ENCODE measurements around the gene XRCC5. TPM values are rescaled to one million over a fixed set of nuclear protein-coding genes. Genes with fewer than 3 reads are reported as not detected.

XRCC5 gene
- total RNA-seq, 3 donors from 2014 or later: 169 to 207 (median 175) TPM

- Histone ChIP-seq H3K9me3 (no peaks in the 10 kb centered on the region), H3K4me3 (no peak overlapping the region), H3K36me3 (ENCODE audit: low read depth) (no peaks in the 10 kb centered on the region), H3K4me1 (ENCODE audit: low read depth) (no peaks in the 10 kb centered on the region)
- TF ChIP-seq, protein P1, sequence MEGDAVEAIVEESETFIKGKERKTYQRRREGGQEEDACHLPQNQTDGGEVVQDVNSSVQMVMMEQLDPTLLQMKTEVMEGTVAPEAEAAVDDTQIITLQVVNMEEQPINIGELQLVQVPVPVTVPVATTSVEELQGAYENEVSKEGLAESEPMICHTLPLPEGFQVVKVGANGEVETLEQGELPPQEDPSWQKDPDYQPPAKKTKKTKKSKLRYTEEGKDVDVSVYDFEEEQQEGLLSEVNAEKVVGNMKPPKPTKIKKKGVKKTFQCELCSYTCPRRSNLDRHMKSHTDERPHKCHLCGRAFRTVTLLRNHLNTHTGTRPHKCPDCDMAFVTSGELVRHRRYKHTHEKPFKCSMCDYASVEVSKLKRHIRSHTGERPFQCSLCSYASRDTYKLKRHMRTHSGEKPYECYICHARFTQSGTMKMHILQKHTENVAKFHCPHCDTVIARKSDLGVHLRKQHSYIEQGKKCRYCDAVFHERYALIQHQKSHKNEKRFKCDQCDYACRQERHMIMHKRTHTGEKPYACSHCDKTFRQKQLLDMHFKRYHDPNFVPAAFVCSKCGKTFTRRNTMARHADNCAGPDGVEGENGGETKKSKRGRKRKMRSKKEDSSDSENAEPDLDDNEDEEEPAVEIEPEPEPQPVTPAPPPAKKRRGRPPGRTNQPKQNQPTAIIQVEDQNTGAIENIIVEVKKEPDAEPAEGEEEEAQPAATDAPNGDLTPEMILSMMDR (IDR thresholded peaks at IDR 0.05): no peak
- intact Hi-C loops (cut with DNase I, micrococcal nuclease): no loop called here
- ATAC-seq (no peak), DNase-seq (no peak)
These were observed 83.8 kb downstream of the XRCC5 start for GRCh38 chr2:216192931-216193330.

DNA sequence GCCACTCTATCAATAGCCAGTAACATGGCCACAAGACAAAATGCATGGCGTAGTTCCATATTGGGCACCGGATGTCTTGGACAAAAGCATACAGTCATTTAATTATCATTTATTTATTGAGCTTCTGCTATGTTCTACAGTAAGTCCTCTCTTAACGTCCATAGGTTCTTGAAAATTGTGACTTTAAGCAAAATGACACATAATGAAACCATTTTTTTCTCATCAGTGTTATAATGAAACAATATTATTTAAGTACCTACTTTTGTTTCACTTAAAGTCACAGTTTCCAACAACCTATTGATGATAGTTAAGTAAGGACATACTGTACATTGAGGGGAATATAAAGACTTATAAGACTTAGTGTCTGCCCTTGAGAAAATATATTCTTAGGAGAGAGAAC is 84.9 kb downstream of the XRCC5 start:
- TF ChIP-seq, protein P1 (IDR thresholded peaks at IDR 0.05): no peak
- Histone ChIP-seq H3K4me1 (ENCODE audit: low read depth) (no peaks in the 10 kb centered on the region), H3K4me3 (no peak overlapping the region), H3K9me3 (no peaks in the 10 kb centered on the region), H3K36me3 (ENCODE audit: low read depth) (no peaks in the 10 kb centered on the region)
- no peak for ATAC-seq
- DNase-seq: no peak
- intact Hi-C loops (cut with DNase I, micrococcal nuclease): no loop called here

- Histone ChIP-seq H3K4me1 (ENCODE audit: low read depth) (no peaks in the 10 kb centered on the region), H3K9me3 (no peaks in the 10 kb centered on the region), H3K36me3 (ENCODE audit: low read depth) (no peaks in the 10 kb centered on the region), H3K4me3 (no peak overlapping the region)
- TF ChIP-seq, protein P1 (IDR thresholded peaks at IDR 0.05): no peak
- ATAC-seq: no peak
- DNase-seq: no peak
- intact Hi-C loops (cut with DNase I, micrococcal nuclease): no loop called here
These were observed 85.4 kb downstream of the XRCC5 start for GRCh38 chr2:216194561-216194960.

GRCh38 chr2:216195565-216196029 is 86.4 kb downstream of the XRCC5 start:
- ATAC-seq: no peak
- TF ChIP-seq, protein P1 (IDR thresholded peaks at IDR 0.05): no peak
- H3K36me3 ChIP-seq (ENCODE audit: low read depth): no peaks in the 10 kb centered on the region

GRCh38 chr2:216201692-216202306 is 92.7 kb downstream of the XRCC5 start:
- Histone ChIP-seq H3K4me3 (no peak overlapping the region), H3K36me3 (ENCODE audit: low read depth) (no peaks in the 10 kb centered on the region), H3K9me3 (no peaks in the 10 kb centered on the region), H3K4me1 (ENCODE audit: low read depth) (no peaks in the 10 kb centered on the region)
- TF ChIP-seq, protein P1 (IDR thresholded peaks at IDR 0.05): no peak
- intact Hi-C loops (cut with DNase I, micrococcal nuclease): no loop called here
- ATAC-seq: no peak
- no peak for DNase-seq

More at GRCh38 chr2:216195565-216196029, 86.4 kb downstream of the XRCC5 start:
- no peak overlapping the region for H3K4me3 ChIP-seq
- no peaks in the 10 kb centered on the region for H3K4me1 ChIP-seq (ENCODE audit: low read depth)
- H3K9me3 ChIP-seq: no peaks in the 10 kb centered on the region
- DNase-seq: no peak
- intact Hi-C loops (cut with DNase I, micrococcal nuclease): no loop called here

All from mucosa of descending colon (tissue), 3 donors.